ENCODE results near the gene GALP.
"Not testable (repeated sequence)": the region's sequence is repeated elsewhere in the genome, so short reads cannot be mapped to it uniquely, and the experiment has no call there.

GALP gene

GRCh38 chr19:56175861-56176307 lies at the start of gene GALP:
GALP (plus strand) TSS chr19:56176008; CDS start chr19:56177109, 1,101 bp downstream.
- not testable (repeated sequence) for FAIRE-seq

GRCh38 chr19:56126983-56127780 lies 48.6 kb upstream of the GALP start:
- no peak for FAIRE-seq

GRCh38 chr19:56130006-56130405 lies 45.8 kb upstream of the GALP start:
- FAIRE-seq, result no peak

- no peak for FAIRE-seq
Observed at GRCh38 chr19:56131651-56132050, 44.2 kb upstream of the GALP start.

- FAIRE-seq, result no peak
Observed at GRCh38 chr19:56132316-56132822, 43.4 kb upstream of the GALP start.

- FAIRE-seq, result no peak
Observed at GRCh38 chr19:56133858-56134653, 41.8 kb upstream of the GALP start.

GRCh38 chr19:56134654-56134921 lies 41.2 kb upstream of the GALP start:
- FAIRE-seq, result no peak

GRCh38 chr19:56136362-56136761 lies 39.4 kb upstream of the GALP start:
- no peak for FAIRE-seq

- no peak for FAIRE-seq
Observed at GRCh38 chr19:56137405-56137804, 38.4 kb upstream of the GALP start.

GRCh38 chr19:56138069-56138468 lies 37.7 kb upstream of the GALP start:
- no peak for FAIRE-seq

GRCh38 chr19:56139847-56140582 lies 35.8 kb upstream of the GALP start:
- no peak for FAIRE-seq

GRCh38 chr19:56140583-56141416 lies 35.0 kb upstream of the GALP start, which contains the start of gene ZNF444:
ZNF444 (plus strand) TSS chr19:56141287; CDS start chr19:56146912, 5,625 bp downstream.
- peak; percentile 99 for FAIRE-seq

- no peak for FAIRE-seq
Observed at GRCh38 chr19:56141417-56141993, 34.3 kb upstream of the GALP start.

- FAIRE-seq, result no peak
Observed at GRCh38 chr19:56142087-56142787, 33.6 kb upstream of the GALP start.

GRCh38 chr19:56142897-56143434 lies 32.8 kb upstream of the GALP start:
- FAIRE-seq, result no peak

GRCh38 chr19:56144376-56144775 lies 31.4 kb upstream of the GALP start:
- no peak for FAIRE-seq

- FAIRE-seq, result no peak
Observed at GRCh38 chr19:56144831-56145230, 31.0 kb upstream of the GALP start.

GRCh38 chr19:56145698-56146097 lies 30.1 kb upstream of the GALP start:
- FAIRE-seq, result no peak

GRCh38 chr19:56146904-56147303 lies 28.9 kb upstream of the GALP start:
- no peak for FAIRE-seq

GRCh38 chr19:56147307-56147706 lies 28.5 kb upstream of the GALP start:
- FAIRE-seq, result no peak

- FAIRE-seq, result no peak
Observed at GRCh38 chr19:56148096-56148495, 27.7 kb upstream of the GALP start.
